Choroid plexus epithelial cell (primary cell): Measurements from ENCODE around the gene TIAM2.

Experiments
- DNase-seq: peaks from one replicate; pipeline ENCODE4 v3.0.0-alpha.2; 2010; ENCODE audit warnings: low read depth
- H3K4me3 ChIP-seq: 2 replicates; pipeline ENCODE4 v1.5.1; 2011; ENCODE audit warnings: low read depth, mild to moderate bottlenecking, control low read depth, low read length, moderate library complexity
- CTCF ChIP-seq: conservative IDR thresholded peaks from 2 replicates; pipeline ENCODE4 v1.5.1; 2011; ENCODE audit warnings: low read depth, mild to moderate bottlenecking, control low read depth, inconsistent platforms, low read length, moderate library complexity

The TIAM2 gene

GRCh38 chr6:155055729-155056128 lies 60.6 kb downstream of the TIAM2 start:
- no peak for DNase-seq
- no peak overlapping the region for H3K4me3 ChIP-seq
- TF ChIP-seq CTCF: no peak

- no peak for DNase-seq
- no peak overlapping the region for H3K4me3 ChIP-seq
- TF ChIP-seq CTCF: no peak
Measured at GRCh38 chr6:155056756-155057155, 61.6 kb downstream of the TIAM2 start.

GRCh38 chr6:155061381-155061780 lies 66.3 kb downstream of the TIAM2 start:
- TF ChIP-seq CTCF: no peak
- peak; percentile 15 for DNase-seq
- no peak overlapping the region for H3K4me3 ChIP-seq

GRCh38 chr6:155062866-155063341 lies 67.8 kb downstream of the TIAM2 start:
- TF ChIP-seq CTCF: no peak
- peak; percentile 90 for DNase-seq
- no peak overlapping the region for H3K4me3 ChIP-seq

- H3K4me3 ChIP-seq: no peak overlapping the region
- TF ChIP-seq CTCF: no peak
- no peak for DNase-seq
Measured at GRCh38 chr6:155064303-155064702, 69.2 kb downstream of the TIAM2 start.

- DNase-seq: peak; percentile 45
- no peak for TF ChIP-seq CTCF
- no peak overlapping the region for H3K4me3 ChIP-seq
Measured at GRCh38 chr6:155066361-155066760, 71.2 kb downstream of the TIAM2 start.

- no peak for TF ChIP-seq CTCF
Measured at GRCh38 chr6:155066921-155067680, 72.0 kb downstream of the TIAM2 start.

More at GRCh38 chr6:155066921-155067680, 72.0 kb downstream of the TIAM2 start:
- H3K4me3 ChIP-seq: no peak overlapping the region
- DNase-seq: no peak
